Esophagus squamous epithelium (tissue), 4 donors: Measurements from ENCODE around the gene CRYBG1.

Experiments used
- CTCF ChIP-seq, 6 experiments: fragments of 450-650 bp in 4 of 6; fragments of 200-600 bp in 2 of 6; sonication (generic) in 2 of 6; IDR thresholded peaks; one replicate each; pipeline ENCODE4 v1.5.1; 2016 to 2019; ENCODE audit warnings: antibody characterized with exemption in 6 of 6, mild to moderate bottlenecking in 4 of 6, moderate library complexity in 4 of 6
- POLR2A ChIP-seq, 4 donors: fragments of 450-650 bp; IDR thresholded peaks; one replicate each; pipeline ENCODE4 v1.6.1; 2017; ENCODE audit warnings: antibody characterized with exemption in 4 of 4, mild to moderate bottlenecking in 4 of 4, moderate library complexity in 3 of 4

- TF ChIP-seq CTCF (IDR thresholded peaks at IDR 0.05) (no peak), POLR2A (IDR thresholded peaks at IDR 0.05) (no peak)
Observed at GRCh38 chr6:106456756-106457155, 96.2 kb downstream of the CRYBG1 start.
